HG03139 (cell line): ENCODE data around the gene S100A7.

Experiments
- ATAC-seq: cut with Tn5 transposase; IDR thresholded peaks from one replicate; pipeline ENCODE4 v1.9.1; 2021; ENCODE audit not compliant: unreplicated experiment

The S100A7 gene

DNA sequence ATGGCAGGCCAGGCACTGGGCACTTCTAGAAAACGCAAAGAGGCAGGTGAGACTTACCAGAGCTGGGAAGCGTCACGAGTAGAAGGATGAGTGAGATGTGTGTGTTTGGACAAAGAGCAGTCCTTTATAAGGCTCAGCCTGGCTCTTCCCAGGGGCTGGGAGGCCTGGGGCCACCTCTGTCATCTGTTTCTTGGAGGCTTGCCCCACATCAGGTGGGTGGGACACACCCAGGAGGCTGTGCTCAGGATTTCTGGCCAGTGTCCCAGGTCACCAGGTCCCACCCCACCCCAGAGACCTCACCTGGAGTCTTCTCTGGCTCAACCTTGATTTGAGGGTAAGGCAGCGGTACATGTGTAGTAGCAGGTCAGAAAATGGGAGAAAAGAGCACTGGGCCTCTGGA is at the start of gene S100A7:
Gene S100A7 (minus strand): TSS at position 101 of the 400 bp plus-strand sequence. CDS start 1,638 bp downstream, outside the sequence.
- ATAC-seq, result no peak

DNA sequence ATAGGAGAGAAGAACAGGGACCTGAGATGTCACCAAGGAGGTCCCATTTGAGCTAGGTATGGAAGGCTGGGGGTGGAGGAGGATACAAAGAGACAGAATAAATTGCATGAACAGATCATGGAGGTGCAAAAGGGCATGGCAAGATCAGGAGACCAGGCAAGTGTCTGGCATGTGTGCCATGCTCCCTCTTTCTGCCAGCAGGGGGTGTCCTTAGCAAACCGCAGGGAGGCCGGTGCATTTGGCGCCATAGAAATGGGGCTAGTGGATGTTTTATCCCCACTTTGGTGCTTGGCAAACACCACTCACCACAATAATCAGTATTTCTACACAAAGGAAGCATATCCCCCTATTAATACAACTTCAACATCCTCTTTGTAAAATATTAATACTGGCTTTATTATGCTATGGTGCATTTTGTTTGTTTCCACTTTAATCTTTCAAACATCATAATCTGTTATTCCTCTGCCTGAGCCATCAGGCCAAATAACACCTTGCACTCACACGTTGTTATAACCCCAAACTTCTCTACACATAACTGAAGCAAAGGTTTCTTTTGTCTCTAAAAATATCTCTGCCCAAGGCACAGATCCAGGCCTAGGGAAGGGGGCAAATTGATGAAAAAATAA is 49.4 kb upstream of the S100A7 start:
- ATAC-seq, result no peak

DNA sequence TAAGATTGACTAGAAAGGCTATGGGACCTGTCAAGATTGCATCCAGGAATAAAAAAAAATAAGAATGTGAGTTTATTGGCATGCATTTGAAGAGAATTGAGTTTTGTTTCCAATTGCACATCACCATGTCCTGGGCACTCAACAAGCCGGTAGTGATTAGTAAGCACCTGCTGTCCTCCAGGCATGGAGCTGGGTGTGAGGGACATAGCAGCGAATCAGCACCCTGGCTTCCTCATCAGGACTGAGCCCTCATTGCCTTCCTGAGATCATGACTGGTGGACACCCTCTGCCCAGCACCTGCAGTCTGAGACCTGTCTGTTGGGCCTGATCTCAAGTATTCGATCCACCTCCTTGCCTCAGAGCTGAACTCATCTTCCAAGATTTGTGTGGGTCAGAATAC is 48.6 kb upstream of the S100A7 start:
- no peak for ATAC-seq

DNA sequence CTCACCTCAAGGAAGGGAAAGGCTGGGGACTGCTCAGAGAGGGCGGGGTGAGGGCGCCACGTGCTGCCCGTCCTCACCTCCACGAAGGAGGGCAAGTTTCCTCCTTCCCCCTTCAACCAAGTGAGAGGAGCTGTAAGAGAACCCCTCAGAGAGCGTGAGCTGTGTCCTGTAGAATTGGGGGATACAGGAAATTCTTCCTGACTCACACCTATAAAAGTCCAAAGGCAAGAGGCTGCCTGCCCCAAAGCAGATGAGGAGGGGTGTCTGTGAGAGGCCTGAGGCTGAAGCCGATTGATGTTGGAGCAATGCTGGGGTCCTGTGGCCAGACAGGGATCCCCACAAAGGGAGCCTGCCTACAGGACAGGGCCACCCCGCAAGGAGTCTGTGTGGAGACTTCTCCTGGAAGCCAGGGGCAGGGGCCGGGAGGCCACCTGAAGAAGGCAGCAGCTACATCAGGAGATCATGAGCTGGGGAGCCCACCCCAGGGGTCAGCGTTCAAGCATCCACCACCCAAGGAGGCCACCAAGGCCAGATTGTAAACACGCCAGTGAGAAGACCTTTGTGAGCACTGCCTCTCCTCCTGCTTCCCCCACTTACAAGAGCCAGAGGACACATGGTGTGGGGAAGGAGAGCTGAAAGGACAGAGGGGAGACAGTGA is 47.6 kb upstream of the S100A7 start:
- no peak for ATAC-seq

DNA sequence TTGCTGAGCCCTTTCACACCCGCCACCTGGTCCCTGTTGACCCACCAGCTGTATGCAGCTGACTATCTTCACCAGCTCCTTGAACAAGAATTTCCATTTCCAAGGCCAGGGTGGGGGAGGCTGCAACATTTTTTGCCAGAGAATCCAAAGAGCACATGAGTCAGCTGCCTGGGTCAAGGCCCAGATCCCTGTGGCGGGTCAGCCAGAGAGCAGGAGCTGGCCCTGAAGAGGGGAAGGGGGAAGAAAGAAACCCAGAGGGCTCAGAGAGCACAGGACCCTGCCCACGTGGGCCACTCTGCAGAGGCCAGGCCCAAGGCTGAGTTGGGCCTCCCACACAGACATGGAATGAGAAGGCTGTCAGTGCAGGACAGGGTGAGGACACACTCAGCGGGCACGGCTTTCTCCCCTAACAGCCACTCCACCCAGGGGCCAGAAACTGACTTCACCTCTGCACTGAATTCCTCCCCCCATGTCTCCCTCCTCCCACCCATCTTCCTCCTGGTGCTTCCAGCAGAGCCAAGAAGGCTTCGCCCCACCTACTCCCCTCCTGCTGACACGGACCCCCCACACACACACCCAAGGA is 46.5 kb upstream of the S100A7 start:
- ATAC-seq, result no peak

DNA sequence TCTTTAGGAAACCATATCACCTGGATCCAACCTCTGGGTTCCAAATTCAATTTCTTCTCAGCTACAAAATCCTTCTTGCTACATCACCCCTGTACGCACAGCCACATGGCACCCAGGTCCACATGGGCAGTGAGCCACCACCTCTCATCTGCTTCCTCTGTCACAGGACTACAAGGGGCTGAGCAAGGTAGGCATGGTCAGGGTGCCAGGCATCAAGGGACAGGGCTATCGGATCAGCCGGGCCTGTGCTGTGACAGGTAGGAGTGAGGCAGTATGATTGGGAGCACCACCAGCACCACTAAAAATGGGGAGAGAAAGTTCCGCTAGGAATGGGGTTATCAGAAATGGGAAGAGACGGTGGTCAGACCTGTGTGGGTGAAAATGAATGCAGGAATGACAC is 45.9 kb upstream of the S100A7 start:
- ATAC-seq, result no peak

DNA sequence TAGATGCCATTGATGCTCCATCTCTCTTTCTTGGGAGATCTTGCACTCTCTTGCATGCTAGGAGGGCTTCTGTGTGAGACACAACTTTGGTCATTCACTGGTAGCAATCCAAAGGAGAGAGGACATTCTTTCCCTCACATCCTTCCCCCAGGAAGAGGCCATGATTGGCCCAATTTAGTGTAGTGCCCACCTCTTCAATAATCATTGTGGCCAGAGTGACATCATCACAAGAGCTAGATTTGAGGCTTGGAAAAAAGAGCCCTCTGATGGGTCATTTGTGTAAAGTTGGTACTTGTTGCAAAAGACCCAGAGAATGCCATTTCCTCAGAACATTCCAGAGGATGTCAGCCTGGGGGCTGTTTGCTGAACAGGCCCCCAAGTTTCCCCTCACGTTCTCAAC is 45.1 kb upstream of the S100A7 start:
- ATAC-seq, result no peak

DNA sequence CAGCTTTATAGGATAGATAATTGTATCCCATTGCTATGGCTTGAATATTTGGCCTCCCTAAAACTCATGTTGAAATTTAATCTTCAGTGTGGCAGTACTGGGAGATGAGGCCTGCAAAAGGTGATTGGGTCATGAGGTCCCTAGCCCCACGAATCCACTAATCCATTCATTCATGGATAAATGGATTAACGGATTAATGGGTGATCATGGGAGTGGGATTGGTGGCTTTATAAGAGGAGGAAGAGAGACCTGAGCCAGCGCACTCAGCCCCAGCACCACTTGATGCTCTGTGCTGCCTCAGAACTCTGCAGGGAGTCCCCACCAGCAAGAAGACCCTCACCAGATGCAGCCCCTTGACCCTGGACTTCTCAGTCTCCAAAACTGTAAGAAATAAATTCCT is 43.3 kb upstream of the S100A7 start:
- ATAC-seq, result no peak

DNA sequence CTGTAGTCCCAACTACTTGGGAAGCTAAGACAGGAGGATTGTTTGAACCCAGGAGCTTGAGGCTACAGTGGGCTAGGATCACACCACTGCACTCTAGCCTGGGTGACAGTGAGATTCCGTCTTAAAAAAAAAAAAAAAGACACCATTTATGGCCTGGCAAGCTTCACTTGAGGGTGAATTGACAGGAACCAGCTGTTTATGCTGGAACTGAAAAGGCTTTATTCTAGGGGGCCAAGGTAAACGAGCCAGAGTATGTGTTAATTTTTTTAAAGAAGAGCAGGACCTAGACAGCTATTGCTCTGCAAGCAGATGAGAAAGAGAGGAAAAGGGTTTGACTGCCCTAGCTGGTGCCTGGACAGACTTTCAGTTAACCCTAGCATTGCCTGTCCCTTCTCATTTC is 38.3 kb upstream of the S100A7 start:
- no peak for ATAC-seq

DNA sequence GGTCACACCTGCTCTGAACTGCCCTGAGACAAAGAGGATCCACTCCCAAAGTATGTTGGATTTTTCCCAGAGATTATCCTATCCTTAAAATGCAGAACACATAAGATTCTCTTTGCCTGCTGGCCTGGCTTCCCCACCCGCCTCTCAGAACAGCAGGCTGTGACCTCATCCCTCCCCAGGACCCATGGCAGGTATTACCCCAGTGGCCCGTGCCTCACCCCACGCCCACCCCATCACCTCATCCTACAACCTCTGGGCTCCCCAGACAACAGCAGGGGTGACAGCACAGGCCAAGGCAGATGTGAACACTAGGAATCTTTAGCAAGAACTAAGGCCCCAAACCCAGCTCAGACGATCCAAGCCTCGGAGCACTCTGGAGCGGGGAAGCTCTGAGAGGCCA is 35.1 kb upstream of the S100A7 start:
- ATAC-seq, result no peak

DNA sequence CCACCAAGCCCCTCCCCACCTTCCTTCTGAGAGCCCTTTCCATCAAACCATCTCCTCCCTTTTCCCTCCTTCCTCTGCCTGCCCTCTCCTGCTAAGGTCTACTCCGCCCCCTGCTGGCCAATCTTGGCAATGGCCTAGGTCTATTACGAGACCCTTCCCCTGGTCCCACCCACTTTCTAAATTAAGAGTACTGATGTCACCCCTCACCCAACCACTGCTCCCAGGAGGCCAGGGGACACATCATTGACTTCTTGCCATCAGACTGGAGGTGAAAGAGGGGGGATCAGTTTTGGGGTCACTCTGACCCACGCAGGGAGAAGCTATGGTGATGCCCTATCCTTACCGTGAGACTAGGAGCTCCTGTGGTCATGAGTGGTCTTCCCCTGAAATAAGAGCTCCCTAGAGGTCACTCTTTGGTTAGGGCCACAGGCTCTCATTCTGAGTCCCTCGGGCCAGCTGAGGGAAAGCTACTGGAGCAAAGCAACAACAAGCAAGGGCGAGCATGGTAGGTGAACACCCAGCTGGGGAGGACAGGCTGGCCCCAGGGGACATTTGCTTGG is 34.6 kb upstream of the S100A7 start:
- ATAC-seq, result no peak

DNA sequence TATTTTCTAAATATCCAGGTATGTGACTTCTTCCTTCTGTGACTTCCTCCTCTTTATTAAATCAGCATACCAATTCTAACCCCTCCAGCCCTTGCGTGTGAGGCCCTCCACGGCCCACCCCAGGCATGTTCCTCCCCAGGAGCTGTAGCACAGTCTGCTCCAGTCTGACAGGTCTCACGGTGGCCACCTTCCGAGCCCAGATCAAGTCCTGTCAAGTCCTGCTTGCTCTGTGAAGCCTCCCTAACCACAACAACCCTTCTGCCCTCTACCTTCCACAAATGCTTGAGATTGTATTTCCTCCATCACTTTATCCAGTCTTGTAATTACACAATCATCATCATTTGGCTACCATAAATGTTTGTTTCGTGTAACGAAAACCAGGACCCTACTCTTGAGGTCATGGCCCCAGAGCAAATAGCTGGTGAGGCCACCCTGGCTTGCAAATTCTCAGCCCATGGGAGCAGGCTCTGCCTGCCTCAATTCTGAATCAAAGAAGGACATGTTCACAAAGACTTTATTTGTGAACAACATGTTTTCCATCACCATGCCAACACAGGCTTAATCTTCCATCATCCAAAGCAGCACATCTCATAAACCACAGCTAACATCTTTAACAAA is 33.0 kb upstream of the S100A7 start:
- no peak for ATAC-seq

DNA sequence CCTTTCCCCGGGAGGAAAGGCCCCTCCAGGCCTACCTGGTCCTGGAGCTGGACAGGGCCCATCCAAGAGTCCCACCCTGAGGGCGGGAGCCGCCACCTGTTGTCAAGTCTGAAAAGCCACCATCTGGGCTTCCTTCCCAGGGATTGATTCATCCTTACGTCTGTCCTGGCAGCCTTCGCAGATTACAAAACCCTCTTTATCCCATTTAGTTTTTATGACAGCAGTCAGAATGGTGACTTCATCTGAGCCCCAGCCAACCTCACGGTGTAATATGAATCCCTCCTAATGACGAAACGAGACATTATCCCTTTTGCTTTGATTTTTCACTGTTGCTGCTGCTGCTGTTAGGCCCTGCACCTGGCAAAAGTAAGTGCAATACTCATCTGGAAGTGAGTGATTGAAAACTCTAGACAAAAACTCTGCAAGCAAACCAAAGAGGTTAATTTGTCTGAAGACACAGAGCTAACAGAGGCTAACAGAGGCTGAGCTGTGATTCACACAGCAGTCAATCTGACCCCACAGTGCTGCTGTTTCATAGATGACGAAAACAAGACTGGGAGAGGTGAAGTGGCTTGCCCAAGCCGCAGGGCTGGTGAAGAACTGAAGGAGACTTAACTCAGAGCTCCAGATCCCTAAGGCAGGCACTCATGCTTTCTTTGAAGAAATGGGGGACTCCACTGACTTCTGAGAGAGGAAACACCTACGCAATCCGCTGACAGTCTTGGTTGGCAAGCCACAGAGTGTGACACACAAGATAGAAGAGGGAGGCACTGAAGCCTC is 30.0 kb upstream of the S100A7 start:
- no peak for ATAC-seq

DNA sequence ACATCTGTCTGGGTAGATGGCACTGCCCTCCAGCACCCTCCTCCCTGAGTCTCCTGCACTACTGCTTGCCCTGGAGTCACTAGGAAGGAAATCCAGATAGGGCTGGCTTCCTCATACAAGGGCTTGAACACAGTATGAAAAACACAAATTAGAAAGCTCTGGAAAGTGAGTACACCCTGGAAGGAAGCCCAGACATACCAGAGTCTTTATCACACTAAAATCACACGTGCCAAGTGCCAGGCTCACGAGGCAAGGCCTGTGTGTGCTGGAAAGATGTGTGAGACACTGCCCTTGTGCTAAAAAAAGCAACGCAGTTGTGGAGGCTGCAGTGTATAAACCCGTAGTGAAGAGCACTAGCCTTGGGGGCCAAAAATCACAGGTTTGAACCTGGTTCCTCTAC is 28.3 kb upstream of the S100A7 start:
- no peak for ATAC-seq

DNA sequence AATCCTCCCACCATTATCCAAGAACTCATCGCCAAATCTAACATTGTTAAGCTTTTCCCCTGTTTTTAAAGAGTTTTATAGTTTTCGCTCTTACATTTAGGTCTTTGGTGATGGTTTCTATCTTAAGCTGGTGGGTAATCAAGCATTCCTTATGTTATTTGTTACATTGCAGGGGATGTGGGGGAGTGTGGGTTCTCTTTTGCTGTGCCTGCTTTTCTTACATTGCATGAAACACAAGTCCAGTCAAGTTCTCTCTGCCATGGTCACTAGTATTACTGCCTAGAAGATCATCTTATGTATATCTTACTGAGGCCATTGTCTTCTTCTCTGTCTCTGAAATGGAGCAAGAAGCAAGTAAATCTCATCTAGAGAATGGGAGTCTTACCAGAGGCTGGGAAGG is 27.3 kb upstream of the S100A7 start:
- no peak for ATAC-seq

DNA sequence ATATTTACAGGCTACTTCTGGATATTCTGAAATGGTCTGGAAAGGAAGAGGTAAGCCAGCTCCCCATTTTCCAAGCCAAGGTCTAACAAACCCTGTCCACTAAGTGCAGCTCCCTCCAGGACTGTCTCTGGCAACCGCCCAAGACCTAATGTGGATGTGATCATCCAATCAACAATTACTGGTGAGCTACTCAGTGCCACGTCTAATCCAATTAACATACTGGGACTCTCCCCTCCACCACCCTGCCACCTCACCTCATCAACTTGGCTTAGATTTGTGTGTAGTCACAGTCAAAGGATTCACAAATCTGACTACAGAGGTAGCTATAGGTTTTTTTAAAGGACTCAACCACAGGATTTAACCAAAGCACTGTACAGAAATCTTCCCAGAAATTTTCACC is 25.4 kb upstream of the S100A7 start:
- no peak for ATAC-seq

DNA sequence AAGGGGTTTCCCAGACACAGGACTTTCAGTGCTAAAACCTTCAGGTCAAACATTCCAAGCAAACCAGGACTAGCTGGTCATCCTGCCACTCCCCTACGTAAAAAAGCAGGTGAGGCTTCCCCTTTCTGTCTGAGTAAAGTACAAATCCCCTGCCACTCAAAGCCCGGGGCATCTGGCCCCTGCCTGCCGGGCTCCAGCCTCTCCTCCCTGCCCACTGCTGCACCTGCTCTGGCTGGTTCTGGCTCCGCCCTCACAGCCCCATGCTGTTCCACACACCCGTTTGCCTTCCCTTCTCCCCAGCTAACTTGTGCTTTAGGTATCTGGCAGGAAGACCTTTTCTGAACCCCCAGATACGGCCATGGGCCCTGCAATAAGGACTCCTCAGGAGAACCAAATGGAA is 23.3 kb upstream of the S100A7 start:
- ATAC-seq, result no peak

DNA sequence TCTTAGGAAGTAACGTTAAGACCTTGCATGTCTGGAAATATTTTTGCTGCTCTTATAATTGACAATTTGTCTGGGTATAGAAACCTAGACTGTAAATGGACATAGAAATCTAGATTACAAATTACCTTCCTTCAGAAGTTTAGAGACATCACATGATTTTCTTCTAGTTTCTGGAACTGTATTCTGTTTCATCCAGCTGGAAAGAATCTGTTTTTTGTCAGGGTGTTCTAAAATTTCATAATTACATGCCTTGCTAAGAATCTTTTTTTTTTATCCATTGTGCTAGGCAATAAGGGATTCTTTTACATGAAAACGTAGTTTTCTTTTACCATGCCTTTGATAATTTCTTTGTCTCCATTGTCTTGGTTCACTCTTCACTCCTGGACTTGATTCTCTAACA is 20.7 kb upstream of the S100A7 start:
- no peak for ATAC-seq

DNA sequence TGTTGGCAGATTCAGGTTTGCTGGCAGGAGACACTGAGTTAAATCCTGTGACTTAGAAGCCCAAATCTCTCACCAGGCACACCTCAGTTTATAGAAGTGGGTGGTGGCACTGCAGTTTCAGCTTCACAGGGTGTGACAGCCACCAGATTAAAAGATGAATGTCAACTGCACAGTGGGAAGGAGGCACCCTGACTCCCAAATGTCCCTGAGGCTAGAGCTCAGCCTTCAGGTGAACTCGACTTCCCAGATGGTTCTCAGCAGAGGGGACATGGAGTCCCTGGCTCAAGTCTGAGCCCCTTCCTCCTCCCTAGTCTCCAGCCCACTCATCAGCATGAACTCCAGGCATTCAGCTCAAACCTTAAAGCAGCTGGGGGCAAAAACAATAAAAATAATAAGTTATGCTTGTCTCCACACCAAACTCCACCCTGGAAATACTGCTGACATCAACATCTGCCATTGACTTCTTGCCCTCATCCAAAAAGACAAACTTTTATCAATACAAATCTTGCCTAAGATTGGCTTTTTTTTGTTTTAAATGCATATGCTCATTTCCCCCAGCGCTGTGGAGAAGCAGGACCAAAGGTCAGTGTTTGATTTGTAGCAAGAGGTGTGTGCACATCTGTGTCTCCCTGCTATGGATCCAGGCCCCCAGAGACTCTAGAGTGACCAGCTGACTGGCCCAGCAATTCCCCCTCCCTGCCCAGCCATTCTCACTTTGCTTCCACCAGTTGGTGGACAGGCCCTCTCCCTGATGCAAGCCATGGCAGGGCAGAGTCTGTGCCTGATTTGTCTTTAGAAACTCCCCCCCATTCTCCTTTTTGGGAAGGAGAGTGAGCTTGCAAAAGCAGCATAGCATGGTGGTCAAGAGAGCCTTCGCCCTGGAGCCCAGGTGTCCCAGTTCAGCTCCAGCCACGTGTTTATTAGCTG is 18.5 kb upstream of the S100A7 start:
- ATAC-seq, result no peak

DNA sequence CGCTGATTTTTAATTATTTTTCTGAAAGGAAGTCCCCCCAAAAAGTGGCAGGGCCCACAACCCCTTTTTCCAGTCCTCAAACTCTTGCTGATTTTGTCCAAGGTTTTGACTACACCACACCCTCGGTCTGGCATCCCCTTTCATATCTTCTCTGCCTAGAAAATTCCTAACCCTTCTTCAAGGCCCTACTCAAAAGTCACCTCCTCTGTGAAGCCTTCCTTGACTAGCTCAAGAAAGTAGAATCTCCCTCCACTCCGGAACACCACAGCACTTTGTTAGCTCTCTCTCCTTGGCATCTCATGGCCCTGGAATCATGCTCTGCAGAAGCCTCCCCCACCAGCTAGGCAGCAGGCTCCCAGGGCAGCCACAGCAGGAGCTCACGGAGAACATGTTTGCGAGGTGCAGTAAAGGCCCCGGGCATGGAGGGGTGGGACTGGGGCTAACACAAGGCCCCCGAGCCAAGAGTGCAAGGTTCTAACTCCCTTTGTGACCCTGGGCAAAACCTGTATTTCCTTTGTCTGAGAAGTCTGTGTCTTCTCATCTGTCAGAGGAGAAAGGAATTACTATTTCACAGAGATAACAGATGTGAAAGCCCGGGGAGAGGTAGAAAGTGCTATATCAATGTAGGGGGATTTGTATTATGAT is 17.7 kb upstream of the S100A7 start:
- ATAC-seq, result no peak
